Transverse colon (tissue), 3 donors: ENCODE data around the gene HCK.

Experiments used
- POLR2A ChIP-seq: fragments of 450-650 bp; IDR thresholded peaks from one replicate; pipeline ENCODE4 v1.6.1; 2016; ENCODE audit warnings: antibody characterized with exemption, mild to moderate bottlenecking, moderate library complexity
- TF ChIP-seq, protein P1 (sequence below), 5 experiments: fragments of 200-600 bp in 3 of 5; fragments of 450-650 bp in 2 of 5; sonication (generic) in 3 of 5; IDR thresholded peaks; 1 replicate in 2 of 5; 2 replicates in 3 of 5; pipeline ENCODE4 v1.5.1; 2016 to 2017; ENCODE audit warnings: antibody characterized with exemption in 5 of 5, inconsistent platforms in 3 of 5, mild to moderate bottlenecking in 2 of 5, moderate library complexity in 1 of 5

GRCh38 chr20:32112841-32113240 is 60.8 kb downstream of the HCK start:
- no peak for TF ChIP-seq POLR2A
- TF ChIP-seq, protein P1, sequence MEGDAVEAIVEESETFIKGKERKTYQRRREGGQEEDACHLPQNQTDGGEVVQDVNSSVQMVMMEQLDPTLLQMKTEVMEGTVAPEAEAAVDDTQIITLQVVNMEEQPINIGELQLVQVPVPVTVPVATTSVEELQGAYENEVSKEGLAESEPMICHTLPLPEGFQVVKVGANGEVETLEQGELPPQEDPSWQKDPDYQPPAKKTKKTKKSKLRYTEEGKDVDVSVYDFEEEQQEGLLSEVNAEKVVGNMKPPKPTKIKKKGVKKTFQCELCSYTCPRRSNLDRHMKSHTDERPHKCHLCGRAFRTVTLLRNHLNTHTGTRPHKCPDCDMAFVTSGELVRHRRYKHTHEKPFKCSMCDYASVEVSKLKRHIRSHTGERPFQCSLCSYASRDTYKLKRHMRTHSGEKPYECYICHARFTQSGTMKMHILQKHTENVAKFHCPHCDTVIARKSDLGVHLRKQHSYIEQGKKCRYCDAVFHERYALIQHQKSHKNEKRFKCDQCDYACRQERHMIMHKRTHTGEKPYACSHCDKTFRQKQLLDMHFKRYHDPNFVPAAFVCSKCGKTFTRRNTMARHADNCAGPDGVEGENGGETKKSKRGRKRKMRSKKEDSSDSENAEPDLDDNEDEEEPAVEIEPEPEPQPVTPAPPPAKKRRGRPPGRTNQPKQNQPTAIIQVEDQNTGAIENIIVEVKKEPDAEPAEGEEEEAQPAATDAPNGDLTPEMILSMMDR (IDR thresholded peaks at IDR 0.05) = no peak
